OCI-LY3 (cell line): Measurements from ENCODE around the gene AFF1.

Source experiments
- CTCF ChIP-seq: fragments of 200-600, 300-600 bp; sonication (generic); IDR thresholded peaks from 2 replicates; pipeline ENCODE4 v1.5.1; 2014; ENCODE audit warnings: antibody characterized with exemption, low read length, low read depth
- EZH2phosphoT487 ChIP-seq: fragments of 200-600 bp; shearing (Covaris generic); IDR thresholded peaks from 2 replicates; pipeline ENCODE4 v1.6.1; 2018; ENCODE audit warnings: antibody characterized with exemption, mixed run types, low read depth

GRCh38 chr4:86910369-86910768 is 24.4 kb upstream of the AFF1 start:
- TF ChIP-seq CTCF (peak; percentile 29), EZH2phosphoT487 (no peak)
